Gastroesophageal sphincter (tissue), 3 donors: ENCODE measurements around the gene AUTS2.

ENCODE experiments used
- CTCF ChIP-seq, 4 experiments: fragments of 200-600 bp in 2 of 4; fragments of 450-650 bp in 2 of 4; sonication (generic) in 1 of 4; IDR thresholded peaks; one replicate each; pipeline ENCODE4 v1.5.1; 2017 to 2019; ENCODE audit warnings: antibody characterized with exemption in 4 of 4, mild to moderate bottlenecking in 2 of 4, moderate library complexity in 2 of 4
- POLR2AphosphoS5 ChIP-seq: sonication (generic); formaldehyde crosslinking; IDR thresholded peaks from one replicate; pipeline ENCODE4 v1.6.1; 2017; ENCODE audit warnings: antibody characterized with exemption

GRCh38 chr7:70568674-70569334, 970.5 kb downstream of the AUTS2 start:
- TF ChIP-seq CTCF (IDR thresholded peaks at IDR 0.05) = no peak
- no peak for TF ChIP-seq POLR2AphosphoS5
